H1 (cell line): Measurements from ENCODE around the gene GRM4. TPM values are rescaled to one million over a fixed set of nuclear protein-coding genes. Genes with fewer than 3 reads are reported as not detected.

Experiments used
- CTCF ChIA-PET: fragments of 300-600 bp; sonication (Branson Sonifier 250); formaldehyde crosslinking; loops from one replicate; lab custom pipeline; 2021; ENCODE audit not compliant: partially characterized antibody; lab: Charles Lee
- POLR2A ChIA-PET: fragments of 300-600 bp; sonication (Branson Sonifier 250); formaldehyde crosslinking; loops from one replicate; lab custom pipeline; 2021; ENCODE audit warnings: inconsistent platforms; ENCODE audit not compliant: partially characterized antibody; lab: Charles Lee
- DNase-seq, 2 experiments: peaks; one replicate each; pipeline versions ENCODE4 v3.0.0 to v3.0.0-alpha.2; 2010 to 2022; ENCODE audit warnings: low spot score in 2 of 2, low read depth in 1 of 2, mixed read lengths in 1 of 2
- FAIRE-seq: peaks from 2 replicates; lab custom pipeline; 2011; peaks lifted over from hg19 to GRCh38; lab: Jason Lieb, UNC
- H2AFZ ChIP-seq: 2 replicates; pipeline ENCODE4 v1.8.1; 2012; ENCODE audit warnings: low read length, inconsistent platforms
- H2AK5ac ChIP-seq: 2 replicates; pipeline ENCODE4 v1.6.1; 2013; ENCODE audit warnings: low read depth, low read length
- H2BK120ac ChIP-seq: replicated peaks from 2 replicates; pipeline ENCODE3; 2013; ENCODE audit warnings: low read depth, low read length, inconsistent platforms
- H2BK12ac ChIP-seq: 2 replicates; pipeline ENCODE4 v1.6.1; 2013; ENCODE audit warnings: low read depth, low read length
- H2BK15ac ChIP-seq: 2 replicates; pipeline ENCODE4 v1.6.1; 2013; ENCODE audit warnings: low read length
- H2BK20ac ChIP-seq: 2 replicates; pipeline ENCODE4 v1.6.1; 2013; ENCODE audit warnings: low read length
- H2BK5ac ChIP-seq: 2 replicates; pipeline ENCODE4 v1.6.1; 2013; ENCODE audit warnings: low read depth, low read length
- H3K14ac ChIP-seq: 2 replicates; pipeline ENCODE4 v1.6.1; 2013; ENCODE audit warnings: inconsistent platforms; ENCODE audit not compliant: insufficient read length
- H3K18ac ChIP-seq: 2 replicates; pipeline ENCODE4 v1.6.1; 2013; ENCODE audit warnings: low read length; ENCODE audit errors: extremely low read depth
- H3K23ac ChIP-seq: 2 replicates; pipeline ENCODE4 v1.6.1; 2013; ENCODE audit warnings: inconsistent platforms; ENCODE audit not compliant: insufficient read length
- H3K23me2 ChIP-seq: 2 replicates; pipeline ENCODE4 v1.6.1; 2013; ENCODE audit warnings: low read depth, low read length
- H3K27ac ChIP-seq: 2 replicates; pipeline ENCODE4 v1.6.1; 2011; ENCODE audit warnings: low read depth, low read length, inconsistent platforms
- H3K27me3 ChIP-seq, 4 experiments: replicated peaks in 1 of 4; 1 replicate in 1 of 4; 2 replicates in 3 of 4; pipeline versions ENCODE4 v1.6.1 to v1.8.1; 2011 to 2013; ENCODE audit warnings: low read length in 3 of 4, mild to moderate bottlenecking in 3 of 4, inconsistent platforms in 2 of 4, mixed read lengths in 2 of 4, moderate library complexity in 1 of 4; ENCODE audit not compliant: control insufficient read depth in 3 of 4, insufficient read depth in 3 of 4; ENCODE audit errors: extremely low read depth in 1 of 4
- H3K36me3 ChIP-seq, 4 experiments: 2 replicates each; pipeline versions ENCODE4 v1.6.1 to v1.8.1; 2011 to 2013; ENCODE audit warnings: mild to moderate bottlenecking in 4 of 4, low read length in 3 of 4, moderate library complexity in 2 of 4, control low read depth in 1 of 4, inconsistent platforms in 1 of 4; ENCODE audit not compliant: insufficient read depth in 4 of 4, control insufficient read depth in 2 of 4
- H3K4ac ChIP-seq: replicated peaks from 2 replicates; pipeline ENCODE3; 2013; ENCODE audit warnings: low read length, low read depth, mixed read lengths, inconsistent platforms; ENCODE audit not compliant: insufficient read length
- H3K4me1 ChIP-seq, 4 experiments: replicated peaks in 1 of 4; 1 replicate in 1 of 4; 2 replicates in 3 of 4; pipeline versions ENCODE4 v1.6.1 to v1.8.1; 2011 to 2013; ENCODE audit warnings: low read length in 3 of 4, inconsistent platforms in 2 of 4, mixed read lengths in 1 of 4; ENCODE audit not compliant: insufficient read depth in 4 of 4, control insufficient read depth in 3 of 4
- H3K4me2 ChIP-seq, 2 experiments: 2 replicates each; pipeline versions ENCODE4 v1.6.1 to v1.8.1; 2011 to 2013; ENCODE audit warnings: low read depth in 2 of 2, low read length in 2 of 2, control low read depth in 1 of 2, inconsistent platforms in 1 of 2, mild to moderate bottlenecking in 1 of 2; ENCODE audit not compliant: insufficient read depth in 1 of 2
- H3K4me3 ChIP-seq, 4 experiments: fragments of 200-600, 300-600 bp in 1 of 4; sonication (generic), shearing (Covaris generic), sonication (Bioruptor Twin) in 1 of 4; 2 replicates each; pipeline versions ENCODE4 v1.5.1 to v1.8.1; 2011 to 2016; ENCODE audit warnings: low read length in 4 of 4, low read depth in 3 of 4, control low read depth in 2 of 4, inconsistent platforms in 2 of 4, mild to moderate bottlenecking in 2 of 4, mixed read lengths in 1 of 4, moderate library complexity in 1 of 4; ENCODE audit not compliant: insufficient read depth in 2 of 4; ENCODE audit errors: extremely low read depth in 1 of 4
- H3K56ac ChIP-seq: replicated peaks from 2 replicates; pipeline ENCODE3; 2013; ENCODE audit warnings: low read depth, mild to moderate bottlenecking, mixed read lengths, low read length, inconsistent platforms; ENCODE audit not compliant: insufficient read length
- H3K79me1 ChIP-seq: 2 replicates; pipeline ENCODE4 v1.6.1; 2013; ENCODE audit warnings: low read depth, low read length, control low read depth
- H3K79me2 ChIP-seq, 2 experiments: 2 replicates each; pipeline versions ENCODE4 v1.6.1 to v1.8.1; 2012 to 2013; ENCODE audit warnings: low read length in 2 of 2, mild to moderate bottlenecking in 2 of 2, inconsistent platforms in 1 of 2; ENCODE audit not compliant: insufficient read depth in 2 of 2, control insufficient read depth in 1 of 2
- H3K9ac ChIP-seq, 4 experiments: replicated peaks in 1 of 4; 1 replicate in 1 of 4; 2 replicates in 3 of 4; pipeline versions ENCODE4 v1.6.1 to v1.8.1; 2011 to 2013; ENCODE audit warnings: low read depth in 3 of 4, low read length in 3 of 4, control low read depth in 2 of 4, mild to moderate bottlenecking in 2 of 4, moderate library complexity in 2 of 4, inconsistent platforms in 1 of 4; ENCODE audit errors: extremely low read depth in 1 of 4
- H3K9me3 ChIP-seq, 2 experiments: 2 replicates each; pipeline versions ENCODE4 v1.6.1 to v1.8.1; 2012 to 2013; ENCODE audit warnings: mild to moderate bottlenecking in 2 of 2, moderate library complexity in 2 of 2, control low read depth in 1 of 2, inconsistent platforms in 1 of 2, low read depth in 1 of 2, low read length in 1 of 2, mixed read lengths in 1 of 2; ENCODE audit not compliant: insufficient read depth in 2 of 2
- H4K20me1 ChIP-seq, 2 experiments: replicated peaks in 1 of 2; 2 replicates each; pipeline versions ENCODE3 to v1.8.1; 2011 to 2013; ENCODE audit warnings: inconsistent platforms in 2 of 2, low read length in 2 of 2, mild to moderate bottlenecking in 1 of 2; ENCODE audit not compliant: insufficient read depth in 2 of 2, control insufficient read depth in 1 of 2
- H4K5ac ChIP-seq: 2 replicates; pipeline ENCODE4 v1.6.1; 2013; ENCODE audit warnings: low read length, low read depth, mixed read lengths, inconsistent platforms; ENCODE audit not compliant: insufficient read length
- H4K8ac ChIP-seq: 2 replicates; pipeline ENCODE4 v1.8.0; 2013; ENCODE audit warnings: mild to moderate bottlenecking, moderate library complexity, low read length, inconsistent platforms; ENCODE audit not compliant: insufficient read depth; ENCODE audit errors: extremely low read depth
- H4K91ac ChIP-seq: replicated peaks from 2 replicates; pipeline ENCODE3; 2013; ENCODE audit warnings: low read length, mixed read lengths, inconsistent platforms; ENCODE audit not compliant: insufficient read length
- CBX8 ChIP-seq: fragments of 300-800, 300-1000 bp; sonication (generic); IDR thresholded peaks from 2 replicates; pipeline ENCODE4 v1.7.1; 2016; ENCODE audit warnings: low read depth, low read length, borderline replicate concordance
- JUND ChIP-seq: IDR thresholded peaks from 2 replicates; pipeline ENCODE4 v1.6.1; 2011; ENCODE audit warnings: mild to moderate bottlenecking, improper control_type of control experiment, low read length
- RFX5 ChIP-seq: IDR thresholded peaks from 2 replicates; pipeline ENCODE4 v1.6.1; 2011; ENCODE audit warnings: low read depth, low read length, improper control_type of control experiment, borderline replicate concordance
- SP2 ChIP-seq: IDR thresholded peaks from 2 replicates; pipeline ENCODE4 v1.6.1; 2012; ENCODE audit warnings: mild to moderate bottlenecking, low read length, inconsistent platforms
- SUZ12 ChIP-seq: fragments of 200-600 bp; sonication (generic); IDR thresholded peaks from 2 replicates; pipeline ENCODE4 v1.6.1; 2012; ENCODE audit warnings: mild to moderate bottlenecking, inconsistent platforms, low read length, moderate library complexity, mixed read lengths
- WGBS, 2 experiments: shearing (Covaris generic) in 1 of 2; methylation state at CpG; one replicate each; pipeline versions ENCODE4 v1.1.6 to v1.1.7; 2013 to 2015; ENCODE audit warnings: low lambda C conversion rate in 2 of 2, mixed read lengths in 2 of 2, inconsistent platforms in 1 of 2, low coverage in 1 of 2, missing lambda C conversion rate in 1 of 2; ENCODE audit not compliant: insufficient replicate concordance in 2 of 2, insufficient coverage in 1 of 2, insufficient read length in 1 of 2; ENCODE audit errors: extremely low coverage in 1 of 2, missing lambda C conversion rate in 1 of 2; 5-methylcytosine and 5-hydroxymethylcytosine counted together
- polyA plus RNA-seq, 7 experiments: library from polyadenylated mRNA; depleted of rRNA in 3 of 7; stranded (reverse) in 5 of 7; unstranded in 2 of 7; fragments of >200 nt in 5 of 7; fragments of 200-250 nt in 2 of 7; gene quantifications; 1 replicate in 5 of 7; 2 replicates in 1 of 7; 4 replicates in 1 of 7; pipeline versions ENCODE4 v1.2.1 to v1.2.3, GENCODE V29; 2011 to 2013; ENCODE audit warnings: missing spikeins in 2 of 7, mixed read lengths in 2 of 7
- total RNA-seq: library from RNA; stranded (reverse); fragmentation: NEBNext Ultra II Directional; extraction: Animal tissue kit (Norgen Biotek cat#: 25700); gene quantifications from 2 replicates; pipeline ENCODE4 v1.2.1, GENCODE V29; 2021
- TF ChIP-seq, protein P1 (sequence below): IDR thresholded peaks from 2 replicates; pipeline ENCODE4 v1.6.1; 2011; ENCODE audit warnings: low read length, improper control_type of control experiment
- TF ChIP-seq, protein P2 (sequence below): IDR thresholded peaks from 2 replicates; pipeline ENCODE4 v1.6.1; 2012; ENCODE audit warnings: inconsistent platforms

The GRM4 gene
- total and polyA plus RNA-seq, 2 of the 8 experiments (the other 6 are each of a cell fraction or from before 2014, with no cell fraction given), result 19.6 to 21.5 TPM

DNA sequence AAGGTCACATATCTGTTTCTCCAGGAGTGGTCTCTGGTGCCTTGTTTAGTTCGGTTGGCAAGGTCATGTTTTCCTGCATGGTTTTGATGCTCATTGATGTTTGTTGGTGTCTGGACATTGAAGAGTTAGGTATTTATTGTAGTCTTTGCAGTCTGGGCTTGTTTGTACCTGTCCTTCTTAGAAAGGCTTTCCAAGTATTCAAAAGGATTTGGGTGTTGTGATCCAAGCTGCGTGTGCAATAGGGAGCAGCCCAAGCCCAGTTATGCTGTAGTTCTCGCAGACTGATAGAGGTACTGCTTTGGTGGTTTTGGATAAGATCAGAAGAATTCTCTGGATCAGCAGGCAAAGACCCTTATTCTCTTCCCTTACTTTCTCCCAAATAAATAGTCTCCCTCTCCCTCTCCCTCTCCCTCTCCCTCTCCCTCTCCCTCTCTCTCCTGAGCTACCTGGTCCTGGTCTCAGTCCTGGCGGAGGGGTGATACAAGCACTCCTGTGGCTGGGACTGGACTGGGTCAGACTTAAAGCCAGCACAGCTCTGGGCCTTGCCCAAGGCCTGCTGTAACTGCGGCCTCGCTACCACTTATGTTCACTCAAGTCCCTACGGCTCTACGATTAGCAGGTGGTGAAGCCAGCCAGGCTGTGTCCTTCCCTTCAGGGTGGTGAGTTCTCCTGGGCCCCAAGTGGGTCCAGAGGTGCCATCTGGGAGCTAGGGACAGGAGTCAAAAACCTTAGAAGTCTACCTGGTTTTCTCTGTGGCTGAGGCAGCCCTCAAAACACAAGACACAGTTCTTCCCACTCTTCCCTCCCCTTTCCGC lies 27.3 kb upstream of the GRM4 start:
- Histone ChIP-seq H3K4me3 (no peak overlapping the region), H2BK12ac (no peak overlapping the region), H3K79me2 (no peaks in the 10 kb centered on the region), H3K79me1 (no peaks in the 10 kb centered on the region), H3K36me3 (no peaks in the 10 kb centered on the region), H4K20me1 (no peaks in the 10 kb centered on the region), H2BK5ac (no peak overlapping the region), H3K14ac (no peak overlapping the region), H3K4me2 (no peak overlapping the region), H3K4ac (no peak overlapping the region), H3K18ac (no peak overlapping the region), H2BK15ac (no peak overlapping the region), H2BK20ac (no peak overlapping the region), H3K9ac (no peak overlapping the region), H2BK120ac (no peak overlapping the region), H3K23me2 (no peaks in the 10 kb centered on the region), H4K91ac (no peak overlapping the region), H3K27me3 (no peaks in the 10 kb centered on the region), H3K4me1 (peaks cover 0 to 2% (median 0%) of the 10 kb centered on the region in 4 experiments; a peak in 1 of 7 replicates), H3K9me3 (no peaks in the 10 kb centered on the region), H4K8ac (peak overlapping the region; percentile 92), H2AK5ac (no peak overlapping the region), H3K56ac (no peak overlapping the region), H3K27ac (no peak overlapping the region), H4K5ac (no peak overlapping the region), H2AFZ (no peak overlapping the region), H3K23ac (no peak overlapping the region)
- ChIA-PET CTCF (interaction anchor here (0.6 to 1.7 kb wide), 6 partner anchors 10 to 157 kb away, joined by 3 to 10 read pairs (median 4); no protein-coding TSS in a partner anchor), POLR2A (interaction anchor here (0.6 kb wide), 1 partner anchor 842 kb away, joined by 5 read pairs; no protein-coding TSS in a partner anchor)
- DNase-seq (no peak), FAIRE-seq (no peak)
- WGBS, 2 experiments, result 78% methylated on average over 7 of the region's 9 CpGs; no CpG with 5 or more reads in 1 of the 2 experiments
- TF ChIP-seq RFX5 (no peak), JUND (no peak), SUZ12 (no peak), SP2 (no peak), CBX8 (no peak)
- TF ChIP-seq, protein P1, sequence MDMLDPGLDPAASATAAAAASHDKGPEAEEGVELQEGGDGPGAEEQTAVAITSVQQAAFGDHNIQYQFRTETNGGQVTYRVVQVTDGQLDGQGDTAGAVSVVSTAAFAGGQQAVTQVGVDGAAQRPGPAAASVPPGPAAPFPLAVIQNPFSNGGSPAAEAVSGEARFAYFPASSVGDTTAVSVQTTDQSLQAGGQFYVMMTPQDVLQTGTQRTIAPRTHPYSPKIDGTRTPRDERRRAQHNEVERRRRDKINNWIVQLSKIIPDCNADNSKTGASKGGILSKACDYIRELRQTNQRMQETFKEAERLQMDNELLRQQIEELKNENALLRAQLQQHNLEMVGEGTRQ, result no peak
- TF ChIP-seq, protein P2, sequence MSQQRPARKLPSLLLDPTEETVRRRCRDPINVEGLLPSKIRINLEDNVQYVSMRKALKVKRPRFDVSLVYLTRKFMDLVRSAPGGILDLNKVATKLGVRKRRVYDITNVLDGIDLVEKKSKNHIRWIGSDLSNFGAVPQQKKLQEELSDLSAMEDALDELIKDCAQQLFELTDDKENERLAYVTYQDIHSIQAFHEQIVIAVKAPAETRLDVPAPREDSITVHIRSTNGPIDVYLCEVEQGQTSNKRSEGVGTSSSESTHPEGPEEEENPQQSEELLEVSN, result no peak
